GM19328 (cell line): ENCODE data around the gene LCN10.
"Not testable (repeated sequence)": the region's sequence is repeated elsewhere in the genome, so short reads cannot be mapped to it uniquely, and the experiment has no call there.

Experiments
- ATAC-seq: cut with Tn5 transposase; IDR thresholded peaks from one replicate; pipeline ENCODE4 v1.9.1; 2021; ENCODE audit warnings: mild to moderate bottlenecking, moderate library complexity; ENCODE audit not compliant: unreplicated experiment

The LCN10 gene

DNA sequence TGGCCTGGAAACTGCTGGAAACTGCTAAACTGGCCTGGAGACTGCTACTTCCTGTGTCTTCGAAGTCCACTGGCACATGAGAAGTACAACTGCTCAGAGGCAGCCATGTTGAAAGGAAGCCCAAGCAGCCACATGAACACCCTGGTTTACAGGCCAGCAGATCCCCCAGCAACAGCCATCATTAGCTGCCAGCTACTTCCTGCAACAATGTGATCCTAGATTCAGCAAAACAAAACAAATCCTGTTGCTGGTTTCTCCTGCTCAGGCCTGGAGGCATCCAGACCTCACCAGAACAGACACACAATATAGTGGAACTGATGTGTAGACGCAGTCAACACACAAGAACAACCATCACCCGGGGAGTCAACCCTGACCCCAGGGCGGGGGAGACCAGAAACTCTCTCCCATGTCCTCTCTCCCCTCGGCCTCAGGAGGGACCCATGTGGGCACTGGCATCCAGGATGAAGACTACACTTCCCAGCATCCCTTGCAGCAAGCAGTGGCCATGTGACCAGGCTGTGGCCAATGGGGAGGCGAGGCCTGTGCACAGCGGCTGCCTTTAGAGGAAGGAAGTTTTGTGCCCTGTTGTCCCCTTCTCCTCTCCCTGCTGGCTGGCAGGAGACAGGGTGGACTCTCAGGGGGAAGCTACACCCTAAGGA is 30.8 kb upstream of the LCN10 start:
- ATAC-seq: no peak

DNA sequence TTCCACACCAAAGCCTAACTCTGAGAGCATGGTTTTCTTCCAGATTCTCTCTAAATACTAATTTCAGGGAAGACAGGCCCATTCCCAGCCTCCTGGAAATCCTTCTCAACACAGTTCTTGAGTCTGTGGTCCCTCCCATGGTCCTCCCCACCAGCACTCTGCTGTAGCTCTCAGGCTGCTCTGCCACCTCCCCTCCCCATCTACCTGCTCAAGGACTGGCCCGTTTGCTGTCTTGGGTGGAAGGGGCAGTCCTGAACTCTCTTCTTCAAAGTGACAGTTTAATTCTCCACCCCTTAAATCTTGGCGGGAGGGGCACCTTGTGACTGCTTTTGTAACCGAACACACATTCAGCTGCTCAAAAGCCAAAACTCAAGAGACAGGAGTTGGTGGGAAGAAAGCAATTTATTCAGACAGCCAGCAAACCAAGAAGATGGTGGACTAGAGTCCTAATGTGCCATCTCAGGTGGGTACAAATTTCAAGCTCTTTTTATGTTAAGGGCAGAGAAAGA is 29.2 kb upstream of the LCN10 start:
- ATAC-seq: no peak

DNA sequence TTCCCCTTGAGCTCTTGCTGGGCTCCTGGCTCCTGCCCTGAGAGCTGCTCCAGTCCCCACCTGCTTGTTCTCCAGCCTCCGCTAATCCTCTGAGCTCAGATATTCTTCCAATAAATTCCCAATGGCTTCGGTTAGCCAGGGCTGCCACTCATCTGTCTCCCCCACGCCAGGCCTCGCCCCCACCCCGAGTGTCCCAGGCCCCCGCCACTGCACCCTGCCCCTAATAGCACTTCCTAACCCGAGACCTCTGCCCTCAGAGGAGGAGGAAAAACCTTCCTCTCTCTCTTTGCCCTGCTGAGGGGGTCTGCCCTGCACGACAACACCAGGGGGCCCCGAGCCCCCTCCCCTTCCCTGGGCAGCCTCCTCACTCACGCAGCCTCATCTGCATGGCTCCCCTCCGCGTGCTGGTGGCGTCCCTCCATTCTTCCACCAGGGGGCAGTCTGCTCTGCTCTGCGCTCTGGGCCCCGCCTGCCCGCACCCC is 27.0 kb upstream of the LCN10 start:
- no peak for ATAC-seq

- not testable (repeated sequence) for ATAC-seq
These were observed 23.8 kb upstream of the LCN10 start for GRCh38 chr9:136766410-136767120.

DNA sequence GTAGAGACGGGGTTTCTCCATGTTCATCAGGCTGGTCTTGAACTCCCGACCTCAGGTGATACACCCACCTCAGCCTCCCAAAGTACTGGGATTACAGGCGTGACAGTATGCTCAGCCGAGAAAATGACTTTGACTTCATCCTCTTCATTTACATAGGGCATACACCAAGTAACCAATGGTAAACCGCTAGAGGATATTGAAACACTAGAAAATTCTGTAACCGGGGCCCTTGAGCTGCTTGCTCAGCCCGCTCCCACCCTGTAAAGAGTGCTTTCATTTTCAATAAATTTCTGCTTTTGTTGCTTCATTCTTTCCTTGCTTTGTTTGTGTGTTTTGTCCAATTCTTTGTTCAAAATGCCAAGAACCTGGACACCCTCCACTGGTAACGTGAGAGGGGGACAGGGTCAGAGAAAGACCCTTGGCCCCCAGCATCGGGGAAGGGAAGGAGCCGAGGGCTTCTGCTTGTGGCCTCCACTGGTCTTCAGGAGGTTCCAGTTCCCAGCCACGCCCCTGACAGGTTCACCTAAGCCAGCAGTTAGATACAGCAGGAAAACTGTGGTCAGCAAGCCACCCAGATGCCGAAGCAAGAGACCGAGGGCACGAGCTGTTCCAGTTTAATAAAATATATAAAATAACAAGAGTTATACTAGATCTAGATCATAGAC is 23.1 kb upstream of the LCN10 start:
- not testable (repeated sequence) for ATAC-seq

GRCh38 chr9:136765041-136765440 is 22.3 kb upstream of the LCN10 start:
- no peak for ATAC-seq

- ATAC-seq: no peak
These were observed 21.7 kb upstream of the LCN10 start, which contains the start of gene LCN15 for GRCh38 chr9:136764301-136764891. Gene LCN15, minus strand, starts transcription at chr9:136764518. Its CDS starts 30 bp downstream, at chr9:136764488.

DNA sequence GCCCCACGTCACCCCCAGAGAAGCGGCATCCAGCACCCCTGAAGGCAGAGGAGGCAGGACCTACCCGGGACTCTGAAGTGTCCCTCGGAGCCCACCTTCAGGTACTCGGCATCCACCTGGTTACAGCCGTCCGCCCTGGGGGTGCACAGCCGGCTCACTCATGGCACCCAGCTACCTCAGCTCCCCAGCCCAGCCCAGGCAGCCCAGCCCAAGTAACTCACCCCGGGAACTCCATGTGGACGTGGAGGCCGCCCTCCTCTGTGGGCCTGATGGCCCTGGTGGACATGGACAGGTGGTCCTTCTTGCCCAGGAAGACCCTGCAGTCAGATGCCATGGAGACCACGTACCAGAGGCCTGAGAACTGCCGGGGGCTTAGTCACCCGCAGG is 20.9 kb upstream of the LCN10 start:
- ATAC-seq: no peak

DNA sequence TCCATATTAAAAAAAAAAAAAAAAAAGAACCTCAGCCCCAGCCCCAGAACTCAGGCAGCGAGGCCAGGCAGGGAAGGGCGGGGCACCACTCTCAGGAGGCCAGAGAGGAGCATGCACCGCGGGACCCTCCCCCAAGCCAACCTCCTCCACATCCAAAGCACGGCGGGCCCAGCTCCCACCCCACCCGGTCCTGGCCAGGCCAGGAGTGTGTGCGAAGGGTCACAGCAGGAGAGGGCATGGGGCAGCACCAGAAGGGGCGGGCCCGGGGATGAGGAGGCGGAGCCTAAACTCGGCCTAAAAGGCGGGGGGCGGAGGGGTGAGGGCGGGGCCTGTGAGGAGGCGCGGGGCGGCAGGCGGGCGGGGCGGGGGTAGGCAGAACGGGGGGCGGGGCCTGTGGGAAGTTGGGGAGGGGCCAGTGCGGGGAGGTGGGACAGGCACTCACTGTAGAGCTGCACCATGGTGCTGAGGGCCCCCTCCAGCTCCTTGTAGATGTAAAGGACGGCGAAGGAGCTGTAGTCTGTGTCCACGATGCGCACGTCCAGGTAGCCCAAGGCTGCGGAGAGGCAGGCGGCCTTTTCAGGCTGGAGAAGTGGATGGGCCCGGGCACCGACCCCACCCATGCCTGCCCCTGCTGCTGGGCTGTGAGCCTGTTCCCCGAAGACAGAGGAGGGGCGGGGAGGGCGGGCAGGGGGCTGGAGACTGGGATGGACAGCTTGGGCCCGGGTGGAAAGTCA is 20.3 kb upstream of the LCN10 start:
- ATAC-seq: no peak

- no peak for ATAC-seq
These were observed 19.5 kb upstream of the LCN10 start for GRCh38 chr9:136762221-136762691.

- no peak for ATAC-seq
These were observed 18.8 kb upstream of the LCN10 start for GRCh38 chr9:136761545-136761981.

DNA sequence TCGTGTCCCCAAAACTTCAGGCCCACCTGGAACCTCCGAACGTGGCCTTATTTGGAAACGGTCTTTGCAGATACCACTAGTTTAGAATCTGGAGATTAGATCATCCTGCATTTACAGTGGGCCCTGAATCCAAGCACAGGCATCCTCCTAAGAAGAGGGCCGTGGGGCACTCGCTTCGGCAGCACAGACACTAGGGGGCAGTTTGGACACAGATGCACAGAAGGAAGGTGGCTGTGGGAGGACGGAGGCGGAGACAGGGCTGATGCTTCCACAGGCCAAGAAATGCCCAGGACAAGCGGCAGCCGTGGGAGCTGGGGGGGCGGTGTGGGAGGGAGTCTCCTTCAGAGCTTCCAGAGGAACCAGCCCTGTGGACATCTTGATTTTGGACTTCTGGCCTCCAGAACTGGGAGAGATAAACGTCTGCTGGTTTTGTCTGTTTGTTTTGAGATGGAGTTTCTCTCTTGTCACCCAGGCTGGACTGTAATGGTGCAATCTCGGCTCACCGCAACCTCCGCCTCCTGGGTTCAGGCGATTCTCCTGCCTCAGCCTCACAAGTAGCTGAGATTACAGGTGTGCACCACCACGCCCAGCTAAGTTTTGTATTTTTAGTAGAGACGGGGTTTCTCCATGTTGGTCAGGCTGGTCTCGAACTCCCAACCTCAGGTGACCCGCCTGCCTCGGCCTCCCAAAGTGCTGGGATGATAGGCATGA is 18.2 kb upstream of the LCN10 start:
- not testable (repeated sequence) for ATAC-seq

DNA sequence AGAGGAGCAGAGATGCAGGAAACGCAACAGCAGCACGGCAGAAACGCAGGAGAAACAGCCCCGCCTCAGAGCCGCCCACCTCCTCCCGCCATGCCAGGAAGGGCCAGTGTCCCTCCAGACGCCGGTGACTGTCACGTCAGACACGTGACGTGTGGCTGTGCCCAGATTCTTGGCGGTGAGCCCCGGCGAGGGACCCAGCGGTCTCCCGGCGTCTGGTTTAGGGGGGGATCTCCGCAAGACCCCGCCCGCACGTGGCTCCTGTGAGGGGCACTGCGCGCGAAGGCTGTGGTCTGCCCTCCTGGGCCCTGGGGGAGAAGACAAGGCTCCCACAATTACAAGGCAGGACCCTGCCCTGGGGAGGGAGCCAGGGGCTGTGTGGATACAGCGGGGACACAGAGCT is 17.7 kb upstream of the LCN10 start:
- ATAC-seq: no peak

- no peak for ATAC-seq
These were observed 16.9 kb upstream of the LCN10 start for GRCh38 chr9:136759436-136760325.

DNA sequence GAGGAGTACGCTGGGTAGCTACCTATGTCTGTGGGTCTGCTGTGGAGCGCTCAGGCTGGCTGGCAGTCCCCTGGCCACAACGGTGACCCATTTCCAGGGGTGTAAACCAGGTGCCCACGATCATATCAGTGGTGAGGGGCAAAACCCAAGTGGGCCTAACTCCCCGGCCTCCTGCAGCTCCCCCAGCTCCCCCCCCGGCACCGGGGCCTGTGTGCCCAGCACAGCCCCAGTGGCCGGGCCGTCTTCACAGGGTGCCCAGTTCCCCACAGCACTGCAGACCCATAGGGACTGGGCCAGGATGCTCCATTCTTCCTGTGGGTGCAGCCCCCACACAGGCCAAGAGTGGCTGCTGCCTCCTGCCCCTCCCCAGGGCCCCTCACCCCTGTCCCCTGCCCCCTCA is 16.3 kb upstream of the LCN10 start:
- ATAC-seq: no peak

DNA sequence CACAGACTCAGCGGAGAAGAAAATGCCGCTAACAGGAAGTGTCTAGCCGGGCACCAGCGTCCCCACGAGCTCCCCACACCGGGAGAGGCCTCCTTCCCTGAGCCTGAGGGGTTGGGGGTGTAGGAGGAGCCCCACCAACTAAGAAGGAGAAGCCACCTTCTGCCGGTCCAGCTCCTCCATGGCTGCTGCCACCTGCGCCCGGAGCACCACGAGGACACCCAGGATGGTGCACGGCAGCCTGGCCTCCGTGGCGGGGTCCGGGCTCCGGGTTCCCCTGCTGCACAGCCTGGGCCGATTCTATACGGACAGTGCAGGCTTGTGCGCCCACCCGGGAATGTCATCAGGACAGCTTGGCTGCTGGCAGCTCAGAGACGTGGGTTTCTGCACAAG is 15.0 kb upstream of the LCN10 start:
- ATAC-seq: no peak

GRCh38 chr9:136757328-136757727 is 14.6 kb upstream of the LCN10 start:
- no peak for ATAC-seq

DNA sequence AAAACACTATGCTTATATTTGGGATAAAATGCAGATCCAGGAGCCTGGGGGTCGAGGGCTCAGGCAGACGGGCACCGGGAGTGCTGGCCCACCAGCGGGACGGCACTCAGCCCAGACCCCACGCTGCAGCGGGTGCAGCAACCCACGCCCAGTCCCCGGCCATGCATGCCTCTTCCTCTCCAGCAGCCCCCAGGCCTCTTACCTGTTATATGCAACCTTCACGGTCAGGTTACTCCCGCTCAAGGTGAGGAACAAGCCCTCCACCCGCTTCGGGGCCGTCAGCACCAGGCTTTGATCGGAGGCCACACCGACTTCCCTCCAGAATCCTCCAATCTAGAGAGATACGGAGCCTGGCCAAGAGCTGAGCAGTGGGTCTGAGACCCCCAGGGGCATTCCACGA is 14.1 kb upstream of the LCN10 start:
- ATAC-seq: no peak

DNA sequence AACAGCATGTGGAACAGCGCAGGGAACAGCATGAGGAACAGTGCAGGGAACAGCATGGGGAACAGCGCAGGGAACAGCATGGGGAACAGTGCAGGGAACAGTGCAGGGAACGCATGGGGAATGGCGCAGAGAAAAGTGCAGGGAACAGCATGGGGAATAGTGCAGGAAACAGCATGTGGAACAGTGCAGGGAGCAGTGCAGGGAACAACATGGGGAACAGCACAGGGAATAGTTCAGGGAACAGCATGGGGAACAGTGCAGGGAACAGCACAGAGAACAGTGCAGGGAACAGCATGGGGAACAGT is 13.3 kb upstream of the LCN10 start:
- no peak for ATAC-seq
